K562 (cell line): Measurements from ENCODE around the gene METRNL. TPM values are rescaled to one million over a fixed set of nuclear protein-coding genes. Genes with fewer than 3 reads are reported as not detected.

Source experiments
- ATAC-seq: fragments of 200-7000 bp; cut with Tn5 transposase; 3 replicates; pipeline ENCODE4 v1.9.1; 2020; ENCODE audit warnings: moderate library complexity
- BruUV-seq: library from RNA; stranded (reverse); fragments of 400-500 nt; replicated peaks from 2 replicates; lab custom pipeline; 2021; lab: Mats Ljungman, UMichigan
- CTCF ChIA-PET: fragments of 300-600 bp; formaldehyde crosslinking; extraction: SDS; loops from one replicate; lab custom pipeline; 2021; ENCODE audit warnings: low intra/inter-chr PET ratio; lab: Yijun Ruan, JAX
- POLR2A ChIA-PET: fragments of 300-600, 350-650 bp; sonication (Branson Sonifier 250); formaldehyde crosslinking; extraction: SDS; loops from one replicate; lab custom pipeline; 2021; ENCODE audit warnings: antibody characterized with exemption, inconsistent platforms; lab: Yijun Ruan, JAX
- DNase-seq, 4 experiments: peaks; one replicate each; pipeline versions ENCODE4 v3.0.0 to v3.0.0-alpha.2; 2011 to 2018; ENCODE audit warnings: low spot score in 3 of 4, mixed read lengths in 3 of 4; ENCODE audit errors: extremely low read depth in 1 of 4
- FAIRE-seq: peaks from 2 replicates; lab custom pipeline; 2011; peaks lifted over from hg19 to GRCh38; lab: Jason Lieb, UNC
- H2AFZ ChIP-seq: 2 replicates; pipeline ENCODE4 v1.6.0; 2011; ENCODE audit warnings: low read depth, low read length, control low read depth, inconsistent platforms
- H3K27ac ChIP-seq: fragments of 200-600 bp; 3 replicates; pipeline ENCODE4 v1.8.0; 2011; ENCODE audit warnings: low read depth, mild to moderate bottlenecking, control low read depth, inconsistent platforms, low read length, moderate library complexity, mixed read lengths; ENCODE audit errors: extremely low read depth
- H3K27me3 ChIP-seq, 2 experiments: fragments of 300-600 bp in 1 of 2; 2 replicates in 1 of 2; 3 replicates in 1 of 2; pipeline versions ENCODE4 v1.6.0 to v1.8.0; 2011; ENCODE audit warnings: inconsistent platforms in 2 of 2, low read length in 2 of 2, mild to moderate bottlenecking in 1 of 2, mixed read lengths in 1 of 2, moderate library complexity in 1 of 2; ENCODE audit not compliant: control insufficient read depth in 2 of 2, insufficient read depth in 2 of 2
- H3K36me3 ChIP-seq: fragments of 300-600 bp; 3 replicates; pipeline ENCODE4 v1.8.0; 2011; ENCODE audit warnings: mild to moderate bottlenecking, low read length, inconsistent platforms; ENCODE audit not compliant: control insufficient read depth, insufficient read depth
- H3K4me1 ChIP-seq, 2 experiments: fragments of 200-600 bp in 1 of 2; replicated peaks in 1 of 2; 2 replicates in 1 of 2; 3 replicates in 1 of 2; pipeline versions ENCODE4 v1.5.1 to v1.8.0; 2011; ENCODE audit warnings: inconsistent platforms in 2 of 2, low read length in 2 of 2, mild to moderate bottlenecking in 1 of 2, mixed read lengths in 1 of 2, moderate library complexity in 1 of 2; ENCODE audit not compliant: control insufficient read depth in 2 of 2, insufficient read depth in 2 of 2
- H3K4me2 ChIP-seq: 2 replicates; pipeline ENCODE4 v1.6.1; 2011; ENCODE audit warnings: low read length, control low read depth, inconsistent platforms, mixed read lengths; ENCODE audit not compliant: insufficient read depth
- H3K4me3 ChIP-seq: fragments of 200-600 bp; sonication (generic), shearing (Covaris generic); 2 replicates; pipeline ENCODE4 v1.5.1; 2016; ENCODE audit warnings: control low read depth, inconsistent platforms
- H3K79me2 ChIP-seq: fragments of 200-600 bp; 3 replicates; pipeline ENCODE4 v1.8.0; 2011; ENCODE audit warnings: low read length, inconsistent platforms; ENCODE audit not compliant: control insufficient read depth, insufficient read depth
- H3K9ac ChIP-seq, 2 experiments: 2 replicates each; pipeline versions ENCODE4 v1.6.0 to v1.6.1; 2011; ENCODE audit warnings: low read depth in 2 of 2, low read length in 2 of 2, control low read depth in 1 of 2, inconsistent platforms in 1 of 2, mild to moderate bottlenecking in 1 of 2, mixed read lengths in 1 of 2; ENCODE audit not compliant: insufficient read depth in 1 of 2
- H3K9me1 ChIP-seq: one replicate; pipeline ENCODE4 v1.6.0; 2011; ENCODE audit warnings: inconsistent platforms, mild to moderate bottlenecking, low read length, moderate library complexity; ENCODE audit not compliant: control insufficient read depth, insufficient read depth
- H3K9me3 ChIP-seq: replicated peaks from 2 replicates; pipeline ENCODE4 v1.5.1; 2011; ENCODE audit warnings: low read depth, low read length, inconsistent platforms; ENCODE audit not compliant: control insufficient read depth, insufficient read depth
- H4K20me1 ChIP-seq: replicated peaks from 2 replicates; pipeline ENCODE4 v1.6.1; 2011; ENCODE audit warnings: low read length, inconsistent platforms, mixed read lengths; ENCODE audit not compliant: control insufficient read depth, insufficient read depth
- HOMEZ ChIP-seq: fragments of 250-450 bp; sonication (Bioruptor Pico); IDR thresholded peaks from 2 replicates; pipeline ENCODE4 v1.4.0; 2020; ENCODE audit warnings: mild to moderate bottlenecking, moderate library complexity
- HSF4 ChIP-seq: fragments of 250-450 bp; sonication (Bioruptor Pico); IDR thresholded peaks from 2 replicates; pipeline ENCODE4 v2.1.2; 2022; ENCODE audit warnings: mild to moderate bottlenecking, moderate library complexity, borderline replicate concordance
- RREB1 ChIP-seq: fragments of 250-450 bp; sonication (Bioruptor Pico); IDR thresholded peaks from 2 replicates; pipeline ENCODE4 v1.4.0; 2020
- THRB ChIP-seq: fragments of 450-650 bp; formaldehyde crosslinking; conservative IDR thresholded peaks from 2 replicates; pipeline ENCODE4 v1.4.0; 2022; ENCODE audit warnings: mild to moderate bottlenecking, missing genetic modification characterization
- ZNF197 ChIP-seq: fragments of 200-800 bp; sonication (Bioruptor generic); IDR thresholded peaks from 2 replicates; pipeline ENCODE4 v1.6.1; 2016; ENCODE audit warnings: low read depth, missing genetic modification characterization, missing compliant biosample characterization
- WGBS: fragments of 100-300 bp; shearing (Covaris generic); methylation state at CpG from one replicate; pipeline ENCODE4 v1.1.6; 2016; ENCODE audit warnings: low coverage, mixed read lengths; ENCODE audit not compliant: insufficient coverage; ENCODE audit errors: missing lambda C conversion rate; 5-methylcytosine and 5-hydroxymethylcytosine counted together
- in situ Hi-C: fragments of 300-500 bp; cut with MboI; formaldehyde crosslinking; loops from 4 replicates; pipeline ENCODE4 v1.15.0; 2018; ENCODE audit warnings: inconsistent platforms, mixed read lengths
- intact Hi-C: fragments of 100-400 bp; cut with micrococcal nuclease; formaldehyde crosslinking; loops from 2 replicates; pipeline ENCODE4 v1.14.2; 2022
- polyA plus RNA-seq, 8 experiments: library from polyadenylated mRNA; depleted of rRNA in 4 of 8; stranded (reverse) in 5 of 8; unstranded in 3 of 8; fragments of >200 nt; fragmentation: Nextera tagmentation in 2 of 8; fragmentation: Illumina TruSeq in 1 of 8; extraction: Ambion mirVana in 2 of 8; extraction: Trizol in 1 of 8; gene quantifications; 2 replicates each; pipeline versions ENCODE4 v1.2.1 to v1.2.3, GENCODE V29; 2011 to 2014; ENCODE audit warnings: inconsistent platforms in 1 of 8, missing spikeins in 1 of 8
- total RNA-seq, 7 experiments: library from RNA; depleted of rRNA in 6 of 7; stranded (reverse); fragments of >200 nt in 6 of 7; fragmentation: Illumina TruSeq in 2 of 7; extraction: Trizol in 2 of 7; gene quantifications; 2 replicates each; pipeline versions ENCODE4 v1.2.1 to v1.2.3, GENCODE V29; 2011 to 2021; ENCODE audit warnings: low replicate concordance in 1 of 7

METRNL gene
- total and polyA plus RNA-seq, 9 of the 15 experiments (the other 6 are each of a cell fraction or from before 2014, with no cell fraction given) = 0.17 to 31.8 (median 2.9) TPM

- no peak for TF ChIP-seq HOMEZ (CRISPR knock-in tag)
These were observed 8.5 kb downstream of the METRNL start (continued) for GRCh38 chr17:83087788-83088360.

GRCh38 chr17:83088451-83088850 is 9.0 kb downstream of the METRNL start:
- H2AFZ ChIP-seq = no peak overlapping the region
- H3K9me1 ChIP-seq = peaks cover 7% of the 10 kb centered on the region
- H3K9ac ChIP-seq = no peak overlapping the region
- in situ Hi-C loops (no loop called here), intact Hi-C loops (no loop called here)
- WGBS = 82% methylated on average over 9 of the region's 13 CpGs
- no peaks in the 10 kb centered on the region for H3K27me3 ChIP-seq
- H3K9me3 ChIP-seq = no peaks in the 10 kb centered on the region
- BruUV-seq = no TSS peak
- H3K27ac ChIP-seq = no peak overlapping the region
- peaks cover 29% of the 10 kb centered on the region for H4K20me1 ChIP-seq
- H3K4me1 ChIP-seq = peaks cover 11 to 78% of the 10 kb centered on the region in 2 experiments; a peak in 4 of 5 replicates
- POLR2A ChIA-PET = interaction anchor here (0.6 to 1.3 kb wide), 2 partner anchors 10 to 112 kb away, joined by 3 to 10 read pairs; no protein-coding TSS in a partner anchor
- FAIRE-seq (no peak), ATAC-seq (no peak), DNase-seq (no peak)
- TF ChIP-seq THRB (CRISPR knock-in tag) (no peak), HSF4 (CRISPR knock-in tag) (no peak), ZNF197 (no peak), RREB1 (CRISPR knock-in tag) (no peak)
- H3K4me2 ChIP-seq = no peak overlapping the region
- CTCF ChIA-PET = no interaction called here
- H3K79me2 ChIP-seq = peaks cover 38% of the 10 kb centered on the region
- peaks cover 58% of the 10 kb centered on the region; the same call in 2 of the 3 replicates for H3K36me3 ChIP-seq
- H3K4me3 ChIP-seq = no peak overlapping the region
